Cerebellar cortex (tissue), 1 donor: ENCODE results near the gene IGFBPL1.

Source experiments
- DNase-seq: peaks from one replicate; pipeline ENCODE4 v3.0.0-alpha.2; 2015; ENCODE audit warnings: low spot score

The IGFBPL1 gene

GRCh38 chr9:38432922-38433510 lies 8.8 kb upstream of the IGFBPL1 start:
- DNase-seq = peak; percentile 62

- DNase-seq = no peak
Measured at GRCh38 chr9:38431116-38431515, 6.9 kb upstream of the IGFBPL1 start.

- DNase-seq = no peak
Measured at GRCh38 chr9:38428062-38428461, 3.8 kb upstream of the IGFBPL1 start.

- DNase-seq = no peak
Measured at GRCh38 chr9:38424918-38425317, 664 bp upstream of the IGFBPL1 start.

GRCh38 chr9:38423273-38423972 lies 831 bp downstream of the IGFBPL1 start:
- DNase-seq = peak; percentile 12

GRCh38 chr9:38422555-38423260 lies 1.5 kb downstream of the IGFBPL1 start:
- DNase-seq = peak; percentile 22

GRCh38 chr9:38421498-38422211 lies 2.6 kb downstream of the IGFBPL1 start:
- peak; percentile 85 for DNase-seq

- no peak for DNase-seq
Measured at GRCh38 chr9:38419181-38419580, 5.1 kb downstream of the IGFBPL1 start.

GRCh38 chr9:38418366-38418765 lies 5.9 kb downstream of the IGFBPL1 start:
- no peak for DNase-seq

GRCh38 chr9:38417003-38417945 lies 7.0 kb downstream of the IGFBPL1 start:
- DNase-seq = peak; percentile 39

GRCh38 chr9:38416461-38416860 lies 7.8 kb downstream of the IGFBPL1 start:
- no peak for DNase-seq

- DNase-seq = no peak
Measured at GRCh38 chr9:38415856-38416255, 8.4 kb downstream of the IGFBPL1 start.

GRCh38 chr9:38414040-38414723 lies 10.1 kb downstream of the IGFBPL1 start:
- DNase-seq = peak; percentile 70

- no peak for DNase-seq
Measured at GRCh38 chr9:38413283-38413682, 11.0 kb downstream of the IGFBPL1 start.

- no peak for DNase-seq
Measured at GRCh38 chr9:38412751-38413150, 11.5 kb downstream of the IGFBPL1 start.

GRCh38 chr9:38408719-38409118 lies 15.5 kb downstream of the IGFBPL1 start:
- no peak for DNase-seq

GRCh38 chr9:38406476-38407186 lies 17.6 kb downstream of the IGFBPL1 start:
- DNase-seq = no peak

- no peak for DNase-seq
Measured at GRCh38 chr9:38405785-38406184, 18.5 kb downstream of the IGFBPL1 start.

- no peak for DNase-seq
Measured at GRCh38 chr9:38404314-38404713, 19.9 kb downstream of the IGFBPL1 start.

- no peak for DNase-seq
Measured at GRCh38 chr9:38401994-38402393, 22.3 kb downstream of the IGFBPL1 start.
